ENCODE results near the gene GYG2.

Gene GYG2

GRCh38 chrX:2874222-2875135 is 45.7 kb downstream of the GYG2 start:
- DNase-seq (ENCODE audit: low read depth): no peak
- no peak overlapping the region for H3K4me3 ChIP-seq (ENCODE audit: low read depth, low read length)
- no peak for TF ChIP-seq MYC (IDR thresholded peaks at IDR 0.05; ENCODE audit: low read depth, low read length)
- TF ChIP-seq POLR2A (IDR thresholded peaks at IDR 0.05; ENCODE audit: extremely low read depth, insufficient read length): no peak
- TF ChIP-seq CTCF (IDR thresholded peaks at IDR 0.05; ENCODE audit: low read depth, low read length): no peak
- TF ChIP-seq MAX (IDR thresholded peaks at IDR 0.05; ENCODE audit: low read depth, low read length): no peak

- no peak overlapping the region for H3K4me3 ChIP-seq (ENCODE audit: low read depth, low read length)
- no peak for DNase-seq (ENCODE audit: low read depth)
- no peak for TF ChIP-seq MAX (IDR thresholded peaks at IDR 0.05; ENCODE audit: low read depth, low read length)
- TF ChIP-seq CTCF (IDR thresholded peaks at IDR 0.05; ENCODE audit: low read depth, low read length): no peak
- TF ChIP-seq POLR2A (IDR thresholded peaks at IDR 0.05; ENCODE audit: extremely low read depth, insufficient read length): no peak
- TF ChIP-seq MYC (IDR thresholded peaks at IDR 0.05; ENCODE audit: low read depth, low read length): no peak
These were observed 46.4 kb downstream of the GYG2 start for GRCh38 chrX:2875136-2875481.

GRCh38 chrX:2875798-2876399 is 47.2 kb downstream of the GYG2 start:
- DNase-seq (ENCODE audit: low read depth): peak; percentile 20
- H3K4me3 ChIP-seq (ENCODE audit: low read depth, low read length): no peak overlapping the region
- TF ChIP-seq MYC (IDR thresholded peaks at IDR 0.05; ENCODE audit: low read depth, low read length) (no peak), MAX (IDR thresholded peaks at IDR 0.05; ENCODE audit: low read depth, low read length) (no peak), POLR2A (IDR thresholded peaks at IDR 0.05; ENCODE audit: extremely low read depth, insufficient read length) (no peak), CTCF (IDR thresholded peaks at IDR 0.05; ENCODE audit: low read depth, low read length) (peak; percentile 18)

- DNase-seq (ENCODE audit: low read depth): no peak
- TF ChIP-seq MYC (IDR thresholded peaks at IDR 0.05; ENCODE audit: low read depth, low read length) (no peak), CTCF (IDR thresholded peaks at IDR 0.05; ENCODE audit: low read depth, low read length) (no peak), MAX (IDR thresholded peaks at IDR 0.05; ENCODE audit: low read depth, low read length) (no peak), POLR2A (IDR thresholded peaks at IDR 0.05; ENCODE audit: extremely low read depth, insufficient read length) (no peak)
- no peak overlapping the region for H3K4me3 ChIP-seq (ENCODE audit: low read depth, low read length)
These were observed 49.8 kb downstream of the GYG2 start for GRCh38 chrX:2878563-2878962.

GRCh38 chrX:2879670-2880069 is 50.9 kb downstream of the GYG2 start:
- no peak for DNase-seq (ENCODE audit: low read depth)
- H3K4me3 ChIP-seq (ENCODE audit: low read depth, low read length): no peak overlapping the region
- TF ChIP-seq CTCF (IDR thresholded peaks at IDR 0.05; ENCODE audit: low read depth, low read length): no peak
- TF ChIP-seq MAX (IDR thresholded peaks at IDR 0.05; ENCODE audit: low read depth, low read length): no peak
- no peak for TF ChIP-seq POLR2A (IDR thresholded peaks at IDR 0.05; ENCODE audit: extremely low read depth, insufficient read length)
- no peak for TF ChIP-seq MYC (IDR thresholded peaks at IDR 0.05; ENCODE audit: low read depth, low read length)
